ENCODE data around the gene ZDHHC20.

- no peak for TF ChIP-seq CTCF (IDR thresholded peaks at IDR 0.05)
- TF ChIP-seq POLR2A (IDR thresholded peaks at IDR 0.05), result no peak
Observed at GRCh38 chr13:21399741-21400140, 59.4 kb downstream of the ZDHHC20 start.

Measured in right lobe of liver (tissue), 4 donors.